GM12801 (cell line): Measurements from ENCODE around the gene FNDC3B.

Experiments used
- TF ChIP-seq, protein P1 (sequence below): IDR thresholded peaks from one replicate; pipeline ENCODE4 v1.5.1; 2011; ENCODE audit warnings: control low read depth; ENCODE audit not compliant: insufficient read length; ENCODE audit errors: extremely low read depth

Gene FNDC3B

DNA sequence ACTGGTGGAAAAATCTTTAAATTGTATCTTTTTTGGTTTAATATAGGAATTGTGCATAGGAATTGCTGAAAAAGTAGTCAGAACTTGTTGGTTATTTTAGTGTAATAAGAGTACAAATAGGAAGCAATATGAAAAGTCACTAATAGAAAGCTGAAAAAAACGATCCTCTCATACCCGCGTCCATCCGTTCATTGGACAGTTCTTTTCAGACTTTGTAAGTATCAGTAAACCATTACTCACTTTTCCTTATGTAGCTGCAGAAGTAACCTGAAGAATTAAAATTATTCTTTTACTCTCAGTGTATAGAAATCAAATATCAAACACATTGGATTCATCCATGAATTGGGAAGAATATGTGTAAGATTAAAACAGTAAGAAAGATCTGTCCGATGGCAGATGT, 4.4 kb downstream of the FNDC3B start:
- TF ChIP-seq, protein P1, sequence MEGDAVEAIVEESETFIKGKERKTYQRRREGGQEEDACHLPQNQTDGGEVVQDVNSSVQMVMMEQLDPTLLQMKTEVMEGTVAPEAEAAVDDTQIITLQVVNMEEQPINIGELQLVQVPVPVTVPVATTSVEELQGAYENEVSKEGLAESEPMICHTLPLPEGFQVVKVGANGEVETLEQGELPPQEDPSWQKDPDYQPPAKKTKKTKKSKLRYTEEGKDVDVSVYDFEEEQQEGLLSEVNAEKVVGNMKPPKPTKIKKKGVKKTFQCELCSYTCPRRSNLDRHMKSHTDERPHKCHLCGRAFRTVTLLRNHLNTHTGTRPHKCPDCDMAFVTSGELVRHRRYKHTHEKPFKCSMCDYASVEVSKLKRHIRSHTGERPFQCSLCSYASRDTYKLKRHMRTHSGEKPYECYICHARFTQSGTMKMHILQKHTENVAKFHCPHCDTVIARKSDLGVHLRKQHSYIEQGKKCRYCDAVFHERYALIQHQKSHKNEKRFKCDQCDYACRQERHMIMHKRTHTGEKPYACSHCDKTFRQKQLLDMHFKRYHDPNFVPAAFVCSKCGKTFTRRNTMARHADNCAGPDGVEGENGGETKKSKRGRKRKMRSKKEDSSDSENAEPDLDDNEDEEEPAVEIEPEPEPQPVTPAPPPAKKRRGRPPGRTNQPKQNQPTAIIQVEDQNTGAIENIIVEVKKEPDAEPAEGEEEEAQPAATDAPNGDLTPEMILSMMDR, result no peak

- TF ChIP-seq, protein P1, result no peak
Measured at GRCh38 chr3:172044833-172045585, 5.6 kb downstream of the FNDC3B start.

- TF ChIP-seq, protein P1, result no peak
Measured at GRCh38 chr3:172046268-172046915, 7.0 kb downstream of the FNDC3B start.

DNA sequence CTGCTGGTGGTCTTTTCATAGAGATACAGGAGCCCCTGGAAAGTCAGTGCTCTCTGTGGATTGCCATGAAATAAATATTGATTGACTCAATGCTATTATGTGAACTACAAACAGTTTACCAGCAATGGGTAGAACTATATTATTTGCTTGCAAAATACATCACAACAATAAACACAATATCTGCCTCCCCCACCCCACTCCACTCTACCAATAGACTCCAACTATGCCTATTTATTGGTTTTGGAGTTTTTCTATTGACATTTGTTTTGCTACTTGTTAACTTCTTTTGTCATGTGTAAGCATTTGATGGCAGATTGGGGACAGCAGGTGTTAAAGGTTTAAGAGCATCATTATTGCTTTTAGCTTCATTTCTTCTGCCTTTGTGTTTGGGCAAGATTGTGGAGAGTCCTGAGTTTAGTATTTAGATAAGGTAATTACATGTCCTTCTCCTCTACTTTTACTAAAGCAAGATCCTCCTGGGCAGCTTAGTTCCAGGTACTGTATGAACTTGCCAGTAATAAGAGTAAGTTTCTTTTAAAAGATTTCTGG, 8.3 kb downstream of the FNDC3B start:
- TF ChIP-seq, protein P1, result no peak

DNA sequence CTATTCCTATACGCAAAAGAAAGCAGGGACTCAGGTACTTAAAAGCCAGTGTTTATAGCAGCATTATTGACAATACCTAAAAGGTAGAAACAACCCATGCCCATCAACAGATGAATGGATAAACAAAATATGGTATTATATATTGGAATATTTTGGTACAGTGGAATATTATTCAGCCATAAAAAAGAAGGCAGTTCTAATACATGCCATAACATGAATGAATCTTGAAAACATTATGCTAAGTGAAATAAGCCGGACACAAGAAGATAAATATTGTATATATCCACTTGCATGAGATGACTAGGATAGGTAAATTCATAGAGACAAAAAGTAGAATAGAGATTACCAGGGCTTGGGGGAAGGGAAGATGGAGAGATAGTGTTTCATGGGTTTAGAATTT, 9.2 kb downstream of the FNDC3B start:
- TF ChIP-seq, protein P1, result no peak

DNA sequence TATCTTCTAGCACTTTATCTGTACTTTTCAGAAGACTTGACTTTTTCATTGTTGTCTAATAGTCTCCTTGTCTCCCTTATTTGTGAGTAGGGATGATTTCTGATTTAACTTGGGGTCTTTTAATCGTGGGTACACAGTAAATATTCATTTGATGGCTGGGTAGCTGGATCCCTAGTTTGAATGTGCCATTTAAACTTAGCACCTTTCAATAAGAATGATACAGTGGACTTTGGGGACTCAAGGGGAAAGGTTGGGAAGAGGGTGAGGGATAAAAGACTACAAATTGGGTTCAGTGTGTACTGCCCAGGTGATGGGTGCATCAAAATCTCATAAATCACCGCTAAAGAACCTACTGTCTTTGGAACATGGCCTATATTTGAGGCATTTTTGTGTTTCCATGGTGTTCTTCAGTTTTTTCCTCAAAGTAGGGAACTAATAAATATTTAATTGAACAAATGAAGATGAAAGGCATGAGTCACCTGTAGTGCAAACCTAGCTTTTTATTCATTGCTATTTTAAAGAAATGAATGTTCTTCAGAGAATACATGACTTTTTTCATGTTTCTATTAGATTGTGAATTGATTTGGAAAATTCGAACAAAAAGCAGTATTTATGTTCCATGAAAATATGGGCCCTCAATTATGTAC, 12.1 kb downstream of the FNDC3B start:
- TF ChIP-seq, protein P1, result no peak

DNA sequence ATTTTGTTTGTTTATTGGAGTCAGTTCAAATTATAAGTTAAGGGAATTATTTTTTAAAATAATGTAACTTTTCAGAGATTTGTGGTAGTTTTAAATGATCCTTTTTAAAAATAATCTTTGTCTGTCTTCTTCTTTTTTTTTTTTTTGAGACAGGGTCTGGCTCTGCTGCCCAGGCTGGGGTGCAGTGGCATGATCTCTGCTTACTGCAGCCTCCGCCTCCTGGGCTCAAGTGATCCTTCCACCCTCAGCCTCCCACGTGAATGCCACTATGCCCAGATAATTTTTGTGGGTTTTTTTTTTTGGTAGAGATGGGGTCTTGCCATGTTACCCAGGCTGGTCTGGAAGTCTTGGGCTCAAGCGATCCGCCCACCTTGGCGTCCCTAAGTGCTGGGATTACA, 12.6 kb downstream of the FNDC3B start:
- TF ChIP-seq, protein P1, result no peak
